SU-DHL-6 (cell line): ENCODE measurements around the gene CLMP.

Experiments
- CTCF ChIP-seq: fragments of 200-600 bp; sonication (generic); IDR thresholded peaks from one replicate; pipeline ENCODE4 v1.5.1; 2017; ENCODE audit warnings: antibody characterized with exemption, mild to moderate bottlenecking, low read length, moderate library complexity; ENCODE audit not compliant: insufficient read depth, poor library complexity, severe bottlenecking
- EZH2phosphoT487 ChIP-seq: fragments of 200-600 bp; sonication (generic), shearing (Covaris generic); conservative IDR thresholded peaks from 2 replicates; pipeline ENCODE4 v1.6.1; 2018; ENCODE audit warnings: mild to moderate bottlenecking, antibody characterized with exemption, low read length, moderate library complexity, mixed read lengths

DNA sequence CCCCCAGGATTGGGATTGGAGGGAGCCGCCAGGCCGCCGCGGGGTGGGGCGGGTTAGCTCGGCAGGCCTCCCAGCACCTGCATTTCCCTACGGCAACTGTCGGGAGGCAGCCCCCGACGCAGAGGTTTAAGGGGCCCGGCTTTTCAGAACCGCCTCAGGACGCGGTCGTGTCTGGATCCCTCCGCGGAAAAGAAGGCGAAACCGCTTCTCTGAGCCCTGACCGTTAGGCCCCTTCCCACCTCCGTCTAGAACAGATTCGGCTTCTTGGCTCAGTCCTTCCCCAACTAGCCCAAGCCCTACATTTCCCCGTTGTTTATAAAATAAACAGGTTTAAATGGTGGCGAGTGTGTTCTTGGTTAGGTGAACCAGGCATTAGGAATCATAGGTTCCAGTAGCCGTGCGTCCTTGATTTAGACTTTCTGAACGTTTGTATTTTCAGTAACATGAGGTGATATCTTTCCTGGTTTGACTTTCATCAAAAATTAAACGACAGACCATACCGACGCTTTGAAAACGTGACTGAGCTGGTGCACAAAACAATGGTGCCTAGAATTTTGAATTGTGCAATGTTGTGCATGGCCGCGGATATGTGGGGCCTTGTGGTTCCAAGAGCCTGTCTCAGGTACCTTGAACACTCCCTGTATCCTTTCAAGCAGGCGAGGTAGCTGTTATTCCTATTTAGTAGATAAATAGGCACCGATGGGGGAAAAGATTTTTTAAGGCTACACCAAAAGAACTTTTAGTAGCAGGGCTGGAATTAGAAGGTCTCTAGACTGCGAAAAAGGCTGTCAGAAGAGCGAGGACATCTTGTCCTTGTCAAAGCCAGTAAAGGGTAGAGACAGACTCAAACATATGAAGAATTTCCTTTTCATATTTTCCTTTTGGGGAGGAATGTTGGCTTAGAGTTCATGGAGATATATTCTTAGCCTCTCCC, 131.9 kb downstream of the CLMP start:
- TF ChIP-seq CTCF (no peak), EZH2phosphoT487 (no peak)
